HFF-Myc (cell line): ENCODE results near the gene MCTP1.
"Not testable (repeated sequence)": the region's sequence is repeated elsewhere in the genome, so short reads cannot be mapped to it uniquely, and the experiment has no call there.

Experiments
- DNase-seq: peaks from one replicate; pipeline ENCODE4 v3.0.0-alpha.2; 2011; ENCODE audit warnings: low read depth; ENCODE audit errors: extremely low read depth
- H3K4me3 ChIP-seq: replicated peaks from 2 replicates; pipeline ENCODE4 v1.5.1; 2011; ENCODE audit warnings: low read depth, mild to moderate bottlenecking, control low read depth, low read length
- CTCF ChIP-seq: IDR thresholded peaks from 2 replicates; pipeline ENCODE4 v1.5.1; 2012; ENCODE audit warnings: mild to moderate bottlenecking, low read depth, low read length, control low read depth; ENCODE audit errors: missing control alignments

MCTP1 gene

DNA sequence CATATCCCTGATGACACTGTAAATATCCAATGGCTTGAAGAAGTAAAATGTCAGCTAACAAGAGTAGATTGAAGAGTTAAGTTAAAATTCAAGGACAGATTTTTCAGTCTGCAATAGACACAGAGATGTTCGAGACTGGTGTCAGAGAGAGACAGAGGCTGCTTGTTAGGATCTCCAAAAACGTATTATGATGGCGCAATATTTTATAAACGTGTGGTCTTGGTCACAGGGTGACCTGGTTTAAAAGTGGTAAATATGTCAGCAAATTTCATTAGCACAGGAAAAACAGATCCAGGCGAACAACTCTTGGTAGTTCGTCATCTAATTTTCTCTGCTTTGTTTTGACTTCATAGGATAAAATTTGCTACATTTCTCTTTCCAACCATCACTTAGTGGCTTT is 317.4 kb downstream of the MCTP1 start:
- no peak for DNase-seq
- H3K4me3 ChIP-seq: no peak overlapping the region
- no peak for TF ChIP-seq CTCF

- not testable (repeated sequence) for H3K4me3 ChIP-seq, DNase-seq
Observed at GRCh38 chr5:94959279-94959678, 325.6 kb downstream of the MCTP1 start.

- no peak for TF ChIP-seq CTCF
- no peak for DNase-seq
- no peak overlapping the region for H3K4me3 ChIP-seq
Observed at GRCh38 chr5:94945656-94946055, 339.2 kb downstream of the MCTP1 start.

DNA sequence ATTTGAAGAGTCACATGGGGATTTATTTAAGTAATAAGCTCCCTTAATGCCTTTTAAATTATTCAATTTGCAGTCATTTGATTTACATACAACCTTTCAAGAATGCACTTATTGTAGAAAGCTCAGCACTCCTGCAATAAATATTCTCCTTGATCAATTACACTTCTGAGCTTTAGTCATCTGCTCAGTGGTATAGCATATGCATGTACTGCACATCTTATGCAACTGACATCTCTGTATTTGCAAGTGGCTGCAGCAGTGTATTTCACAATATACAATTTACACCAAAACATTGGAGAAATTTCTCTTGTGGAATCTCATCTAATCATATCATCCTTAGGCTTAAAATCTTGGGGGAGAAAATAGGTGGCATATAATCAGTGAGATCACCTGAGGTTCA is 340.7 kb downstream of the MCTP1 start:
- DNase-seq: no peak
- TF ChIP-seq CTCF: no peak
- no peak overlapping the region for H3K4me3 ChIP-seq

DNA sequence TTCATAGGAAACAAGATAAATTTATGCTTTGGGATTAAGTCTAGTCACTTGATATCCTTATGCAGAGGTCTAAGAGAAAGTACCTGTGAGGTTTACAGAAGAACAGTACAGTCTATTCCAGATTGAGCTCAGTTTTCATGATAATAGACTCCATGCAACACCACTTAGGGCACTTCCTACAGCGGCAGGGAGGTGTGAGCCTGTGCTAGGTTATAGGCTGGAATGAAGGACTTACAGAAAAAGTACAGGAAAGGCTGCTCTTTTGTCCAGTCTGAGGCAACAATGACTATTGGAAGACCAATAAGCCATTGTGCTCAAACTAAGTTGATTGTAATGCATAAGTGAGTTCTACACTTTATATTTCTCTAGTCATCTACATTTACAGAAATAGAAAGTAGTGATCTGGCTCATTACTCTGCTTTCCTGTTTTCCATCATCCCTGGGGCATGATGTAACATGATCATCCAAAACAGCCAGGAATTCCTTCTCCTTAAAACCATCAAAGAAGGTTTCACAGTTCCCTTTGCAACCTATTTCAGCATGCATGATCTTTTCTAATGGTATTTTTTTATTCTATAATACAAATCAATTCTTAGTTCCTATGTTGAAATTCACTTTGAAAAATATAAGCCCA is 343.7 kb downstream of the MCTP1 start:
- no peak for TF ChIP-seq CTCF
- DNase-seq: no peak
- no peak overlapping the region for H3K4me3 ChIP-seq

GRCh38 chr5:94932259-94932658 is 352.6 kb downstream of the MCTP1 start:
- DNase-seq: no peak
- TF ChIP-seq CTCF: no peak
- H3K4me3 ChIP-seq: no peak overlapping the region

GRCh38 chr5:94928891-94929290 is 356.0 kb downstream of the MCTP1 start:
- no peak overlapping the region for H3K4me3 ChIP-seq
- DNase-seq: no peak
- TF ChIP-seq CTCF: no peak
